ENCODE data around the gene SNX22. TPM values are rescaled to one million over a fixed set of nuclear protein-coding genes. Genes with fewer than 3 reads are reported as not detected.

SNX22 gene
- 0.53 to 0.97 TPM (median 0.81 TPM) in 5 replicates for total RNA-seq (2022; extraction: Qiagen RNA extraction)

DNA sequence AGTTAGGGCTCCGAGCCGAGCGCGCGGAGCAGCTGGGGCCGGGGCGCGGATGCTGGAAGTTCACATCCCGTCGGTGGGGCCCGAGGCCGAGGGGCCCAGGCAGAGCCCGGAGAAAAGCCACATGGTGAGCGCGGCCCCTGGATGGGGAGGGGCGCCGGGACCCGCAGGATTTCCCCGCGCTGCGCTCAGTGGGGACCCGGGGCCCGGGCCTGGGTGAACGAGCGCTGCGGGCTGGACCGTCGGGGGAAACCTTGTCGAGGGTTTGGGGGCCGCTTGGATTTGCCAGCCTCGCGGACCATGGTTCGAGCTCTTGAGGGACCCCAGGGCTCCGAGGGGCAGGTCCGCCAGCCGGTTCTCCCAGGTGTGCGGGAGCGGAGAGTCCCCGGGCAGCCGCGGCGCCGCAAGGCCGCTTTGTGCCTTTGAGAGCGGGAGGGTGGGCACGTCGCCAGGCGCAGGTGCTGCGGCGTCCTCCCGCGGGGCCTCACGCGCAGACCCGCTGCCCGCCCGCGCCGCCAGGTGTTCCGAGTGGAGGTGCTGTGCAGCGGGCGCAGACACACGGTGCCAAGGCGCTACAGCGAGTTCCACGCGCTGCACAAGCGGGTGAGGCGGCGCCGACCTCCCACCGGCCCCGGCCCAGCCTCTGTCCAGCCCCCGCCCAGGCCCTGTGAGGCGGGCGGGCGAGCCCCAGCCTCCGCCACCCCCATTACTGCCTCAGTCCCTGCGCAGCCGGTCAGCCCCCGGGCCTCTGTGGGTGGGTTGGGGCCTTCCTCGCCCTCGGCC is at the start of gene SNX22:
Gene SNX22 (plus strand): TSS at position 5 of the 780 bp plus-strand sequence. CDS start 45 bp downstream, at position 50.

DNA sequence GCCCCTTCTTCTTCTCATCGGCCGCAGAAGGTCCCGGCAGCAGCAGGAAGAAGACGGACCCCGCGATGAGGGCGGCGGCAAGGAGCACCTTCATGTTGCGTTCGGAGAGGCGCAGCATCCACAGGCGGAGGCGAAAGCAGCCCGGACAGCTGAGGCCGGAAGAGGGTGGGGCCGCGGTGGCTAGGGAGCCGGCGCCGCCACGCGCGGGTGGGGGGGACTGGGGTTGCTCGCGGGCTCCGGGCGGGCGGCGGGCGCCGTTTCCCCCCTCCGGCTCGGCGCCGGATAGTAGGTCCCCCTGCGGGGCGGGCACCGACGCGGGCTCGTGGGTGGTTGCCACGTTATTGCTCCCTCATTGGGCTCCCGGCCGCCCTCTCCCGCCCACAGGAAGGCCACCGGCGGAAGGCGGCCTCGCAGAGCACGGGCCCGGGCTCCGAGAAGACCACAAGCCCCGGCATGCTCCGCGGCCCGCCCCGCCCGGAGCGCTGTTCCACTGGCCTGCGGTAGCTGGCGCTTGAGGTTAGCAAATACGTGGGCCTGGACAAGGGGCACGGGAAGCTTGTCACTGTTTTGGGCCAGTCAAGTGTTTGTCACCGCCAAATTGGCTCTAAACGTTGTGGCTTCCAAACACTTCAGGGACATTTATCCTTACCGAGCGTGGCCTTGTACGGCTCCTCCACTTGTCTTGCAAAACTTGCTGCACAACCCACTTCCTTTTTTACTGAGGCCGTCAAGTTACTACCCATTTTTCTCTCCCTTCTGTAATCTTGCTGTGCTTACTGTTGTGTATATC is 11.5 kb downstream of the SNX22 start, which contains the start of gene PPIB:
Gene PPIB (minus strand): TSS at position 154 of the 790 bp plus-strand sequence. CDS start 36 bp downstream, at position 118.

Other genes starting within 250 kb of the SNX22 start
- gene DAPK2, start 105.2 kb upstream of the SNX22 start, total RNA-seq (2022; extraction: Qiagen RNA extraction): 2.9 to 5.6 TPM (median 4.4 TPM) in 5 replicates
- gene CIAO2A, start 57.9 kb upstream of the SNX22 start, total RNA-seq (2022; extraction: Qiagen RNA extraction): 115 to 176 TPM (median 119 TPM) in 5 replicates
- 68.0 to 80.9 TPM (median 77.6 TPM) in 5 replicates for gene SNX1, start 55.7 kb upstream of the SNX22 start, total RNA-seq (2022; extraction: Qiagen RNA extraction)
- gene PPIB, start 11.3 kb downstream of the SNX22 start, total RNA-seq (2022; extraction: Qiagen RNA extraction): 783 to 825 TPM (median 798 TPM) in 5 replicates
- gene CSNK1G1, start 204.4 kb downstream of the SNX22 start, total RNA-seq (2022; extraction: Qiagen RNA extraction): 13.9 to 19.4 TPM (median 18.3 TPM) in 5 replicates
- gene PCLAF, start 229.7 kb downstream of the SNX22 start, total RNA-seq (2022; extraction: Qiagen RNA extraction): 138 to 270 TPM (median 150 TPM) in 5 replicates
- gene TRIP4, start 236.1 kb downstream of the SNX22 start, total RNA-seq (2022; extraction: Qiagen RNA extraction): 24.8 to 33.6 TPM (median 25.9 TPM) in 5 replicates